Tibial nerve (tissue), 4 donors: ENCODE data around the gene RALGDS. TPM values are rescaled to one million over a fixed set of nuclear protein-coding genes. Genes with fewer than 3 reads are reported as not detected.

Experiments used
- DNase-seq, 2 donors: peaks; one replicate each; pipeline ENCODE4 v3.0.0-alpha.2; 2019; ENCODE audit warnings: low spot score in 2 of 2
- H3K27ac ChIP-seq, 4 donors: fragments of 200-600 bp; sonication (generic) in 3 of 4; one replicate each; pipeline ENCODE4 v1.5.1; 2017 to 2019; ENCODE audit warnings: mild to moderate bottlenecking in 1 of 4
- H3K27me3 ChIP-seq, 2 donors: fragments of 200-600 bp; sonication (generic) in 1 of 2; one replicate each; pipeline versions ENCODE4 v1.5.1 to v1.6.0; 2017 to 2019
- H3K36me3 ChIP-seq, 3 donors: fragments of 200-600 bp; sonication (generic); one replicate each; pipeline ENCODE4 v1.5.1; 2018 to 2019
- H3K4me1 ChIP-seq, 4 donors: fragments of 200-600 bp; sonication (generic) in 3 of 4; one replicate each; pipeline ENCODE4 v1.5.1; 2017 to 2019
- H3K4me3 ChIP-seq, 4 donors: fragments of 200-600 bp; sonication (generic) in 3 of 4; one replicate each; pipeline ENCODE4 v1.5.1; 2017 to 2019; ENCODE audit warnings: mild to moderate bottlenecking in 1 of 4, moderate library complexity in 1 of 4
- H3K9me3 ChIP-seq, 4 donors: fragments of 200-600 bp; sonication (generic) in 3 of 4; one replicate each; pipeline ENCODE4 v1.5.1; 2017 to 2019
- CTCF ChIP-seq, 5 experiments: fragments of 200-600 bp in 3 of 5; fragments of 450-650 bp in 2 of 5; sonication (generic) in 3 of 5; IDR thresholded peaks; one replicate each; pipeline ENCODE4 v1.5.1; 2016 to 2019; ENCODE audit warnings: antibody characterized with exemption in 5 of 5, mild to moderate bottlenecking in 3 of 5, moderate library complexity in 2 of 5
- EP300 ChIP-seq, 2 donors: sonication (generic); formaldehyde crosslinking; IDR thresholded peaks; one replicate each; pipeline ENCODE4 v1.6.1; 2017; ENCODE audit warnings: antibody characterized with exemption in 2 of 2, mild to moderate bottlenecking in 1 of 2
- POLR2A ChIP-seq, 2 donors: fragments of 450-650 bp; IDR thresholded peaks; one replicate each; pipeline ENCODE4 v1.6.1; 2017; ENCODE audit warnings: antibody characterized with exemption in 2 of 2, mild to moderate bottlenecking in 2 of 2, moderate library complexity in 2 of 2
- WGBS, 2 donors: methylation state at CpG; one replicate each; pipeline ENCODE4 v1.1.5; 2018; 5-methylcytosine and 5-hydroxymethylcytosine counted together
- total RNA-seq, 4 donors: library from RNA; depleted of rRNA; stranded (reverse); fragments of >200 nt; gene quantifications; one replicate each; pipeline ENCODE4 v1.1.0, GENCODE V29; 2016

Gene RALGDS
- total RNA-seq, 4 donors from 2014 or later = 34.5 to 60.0 (median 48.7) TPM

- 76 to 81% methylated on average over 3 to 4 of the region's 4 CpGs for WGBS, 2 donors
- no peaks in the 10 kb centered on the region for H3K9me3 ChIP-seq
- DNase-seq = no peak
- H3K27ac ChIP-seq = peak overlapping the region; percentile 72 to 96 (median 90)
- no peaks in the 10 kb centered on the region for H3K27me3 ChIP-seq
- H3K4me3 ChIP-seq = no peak overlapping the region
- TF ChIP-seq POLR2A (IDR thresholded peaks at IDR 0.05) (no peak), EP300 (IDR thresholded peaks at IDR 0.05) (no peak), CTCF (IDR thresholded peaks at IDR 0.05) (no peak)
- H3K36me3 ChIP-seq = no peaks in the 10 kb centered on the region
- H3K4me1 ChIP-seq = peaks cover 0 to 98% (median 78%) of the 10 kb centered on the region in 4 donors
Measured at GRCh38 chr9:133140174-133140505, 19.1 kb upstream of the RALGDS start.

- no peaks in the 10 kb centered on the region for H3K36me3 ChIP-seq
- no peaks in the 10 kb centered on the region for H3K9me3 ChIP-seq
- peak overlapping the region; percentile 72 to 96 (median 90) for H3K27ac ChIP-seq
- WGBS, 2 donors = 89% methylated on average over 7 to 21 of the region's 24 CpGs
- TF ChIP-seq POLR2A (IDR thresholded peaks at IDR 0.05) = no peak
- TF ChIP-seq EP300 (IDR thresholded peaks at IDR 0.05) = no peak
- TF ChIP-seq CTCF (IDR thresholded peaks at IDR 0.05) = no peak
- no peaks in the 10 kb centered on the region for H3K27me3 ChIP-seq
- no peak overlapping the region for H3K4me3 ChIP-seq
- no peak for DNase-seq
- H3K4me1 ChIP-seq = peaks cover 0 to 98% (median 78%) of the 10 kb centered on the region in 4 donors
Measured at GRCh38 chr9:133139246-133140173, 18.5 kb upstream of the RALGDS start.

- Histone ChIP-seq H3K4me1 (peaks cover 0 to 99% (median 82%) of the 10 kb centered on the region in 4 donors), H3K36me3 (no peaks in the 10 kb centered on the region), H3K27me3 (no peaks in the 10 kb centered on the region), H3K9me3 (no peaks in the 10 kb centered on the region), H3K27ac (peak overlapping the region; percentile 72 to 96 (median 90)), H3K4me3 (no peak overlapping the region)
- 56 to 59% methylated on average over 9 to 15 of the region's 16 CpGs for WGBS, 2 donors
- TF ChIP-seq POLR2A (IDR thresholded peaks at IDR 0.05) (no peak), EP300 (IDR thresholded peaks at IDR 0.05) (peak; percentile 55 to 93), CTCF (IDR thresholded peaks at IDR 0.05) (peak in 2 of 5 experiments; percentile 35 to 42)
- DNase-seq = no peak
Measured at GRCh38 chr9:133137451-133138231, 16.6 kb upstream of the RALGDS start.

- Histone ChIP-seq H3K27ac (peak overlapping the region; percentile 76 to 96 (median 90)), H3K4me3 (no peak overlapping the region), H3K9me3 (no peaks in the 10 kb centered on the region), H3K36me3 (no peaks in the 10 kb centered on the region), H3K27me3 (no peaks in the 10 kb centered on the region), H3K4me1 (peaks cover 0 to 93% (median 82%) of the 10 kb centered on the region in 4 donors)
- TF ChIP-seq POLR2A (IDR thresholded peaks at IDR 0.05) (no peak), CTCF (IDR thresholded peaks at IDR 0.05) (no peak), EP300 (IDR thresholded peaks at IDR 0.05) (no peak)
- WGBS, 2 donors = 19 to 43% methylated on average over 8 of the region's 8 CpGs
- no peak for DNase-seq
Measured at GRCh38 chr9:133135146-133135745, 14.2 kb upstream of the RALGDS start.
